ENCODE measurements around the gene NEGR1.
A peak's percentile ranks its signal among the peaks of the same experiment; 100 is the strongest.

The NEGR1 gene

GRCh38 chr1:72182859-72183258 is 99.5 kb downstream of the NEGR1 start:
- no peak for DNase-seq (ENCODE audit: low read depth)
- TF ChIP-seq, protein P1, sequence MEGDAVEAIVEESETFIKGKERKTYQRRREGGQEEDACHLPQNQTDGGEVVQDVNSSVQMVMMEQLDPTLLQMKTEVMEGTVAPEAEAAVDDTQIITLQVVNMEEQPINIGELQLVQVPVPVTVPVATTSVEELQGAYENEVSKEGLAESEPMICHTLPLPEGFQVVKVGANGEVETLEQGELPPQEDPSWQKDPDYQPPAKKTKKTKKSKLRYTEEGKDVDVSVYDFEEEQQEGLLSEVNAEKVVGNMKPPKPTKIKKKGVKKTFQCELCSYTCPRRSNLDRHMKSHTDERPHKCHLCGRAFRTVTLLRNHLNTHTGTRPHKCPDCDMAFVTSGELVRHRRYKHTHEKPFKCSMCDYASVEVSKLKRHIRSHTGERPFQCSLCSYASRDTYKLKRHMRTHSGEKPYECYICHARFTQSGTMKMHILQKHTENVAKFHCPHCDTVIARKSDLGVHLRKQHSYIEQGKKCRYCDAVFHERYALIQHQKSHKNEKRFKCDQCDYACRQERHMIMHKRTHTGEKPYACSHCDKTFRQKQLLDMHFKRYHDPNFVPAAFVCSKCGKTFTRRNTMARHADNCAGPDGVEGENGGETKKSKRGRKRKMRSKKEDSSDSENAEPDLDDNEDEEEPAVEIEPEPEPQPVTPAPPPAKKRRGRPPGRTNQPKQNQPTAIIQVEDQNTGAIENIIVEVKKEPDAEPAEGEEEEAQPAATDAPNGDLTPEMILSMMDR (IDR thresholded peaks at IDR 0.05; ENCODE audit: insufficient read depth, low read depth, low read length, missing control alignments): no peak
- no peak overlapping the region for H3K4me3 ChIP-seq (ENCODE audit: low read length)

DNA sequence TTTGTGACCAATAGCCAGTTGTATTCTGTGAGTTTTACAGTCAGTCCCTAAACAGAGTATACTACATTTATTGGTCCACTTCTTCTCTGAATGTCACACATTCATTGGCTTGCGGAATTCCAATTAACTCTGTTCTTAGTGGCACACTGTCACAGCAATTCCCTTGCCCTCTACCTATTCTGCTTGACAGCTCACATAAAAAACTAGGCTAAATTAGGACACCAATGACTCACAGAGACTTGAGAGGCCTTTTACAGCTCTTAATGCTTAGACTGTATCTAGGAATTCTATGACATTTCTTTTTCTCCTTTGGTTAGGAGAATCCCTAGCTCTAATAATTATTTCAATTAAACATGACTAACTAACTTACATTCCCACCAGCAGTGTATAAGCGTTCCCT is 104.1 kb downstream of the NEGR1 start:
- peak; percentile 27 for DNase-seq (ENCODE audit: low read depth)
- TF ChIP-seq, protein P1 (IDR thresholded peaks at IDR 0.05; ENCODE audit: insufficient read depth, low read depth, low read length, missing control alignments): no peak
- H3K4me3 ChIP-seq (ENCODE audit: low read length): no peak overlapping the region

DNA sequence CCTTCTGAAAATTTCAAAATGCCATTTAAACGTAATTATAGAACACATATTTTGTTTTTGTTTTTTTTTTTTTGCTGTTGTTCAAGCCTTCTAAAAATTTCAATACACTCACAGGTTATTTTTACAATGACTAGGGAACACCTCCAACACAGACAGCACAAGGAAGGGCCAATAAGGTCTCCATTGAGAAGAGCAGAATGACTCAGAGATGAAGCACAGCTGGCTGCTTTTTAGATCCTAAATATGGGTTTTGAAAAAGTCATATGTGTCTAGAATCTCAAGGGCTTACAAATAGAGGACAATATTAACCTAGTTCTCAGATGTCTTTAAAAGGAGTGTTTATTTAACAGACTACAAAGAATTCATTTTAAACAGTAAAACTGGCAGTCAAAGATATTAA is 104.6 kb downstream of the NEGR1 start:
- TF ChIP-seq, protein P1 (IDR thresholded peaks at IDR 0.05; ENCODE audit: insufficient read depth, low read depth, low read length, missing control alignments): no peak
- DNase-seq (ENCODE audit: low read depth): peak; percentile 4

GRCh38 chr1:72170246-72170645 is 112.1 kb downstream of the NEGR1 start:
- DNase-seq (ENCODE audit: low read depth): no peak
- no peak overlapping the region for H3K4me3 ChIP-seq (ENCODE audit: low read length)
- TF ChIP-seq, protein P1 (IDR thresholded peaks at IDR 0.05; ENCODE audit: insufficient read depth, low read depth, low read length, missing control alignments): no peak

More for the DNA sequence above, 104.6 kb downstream of the NEGR1 start:
- no peak overlapping the region for H3K4me3 ChIP-seq (ENCODE audit: low read length)

- TF ChIP-seq, protein P1 (IDR thresholded peaks at IDR 0.05; ENCODE audit: insufficient read depth, low read depth, low read length, missing control alignments): no peak
- no peak overlapping the region for H3K4me3 ChIP-seq (ENCODE audit: low read length)
- no peak for DNase-seq (ENCODE audit: low read depth)
Measured at GRCh38 chr1:72166426-72166825, 115.9 kb downstream of the NEGR1 start.

DNA sequence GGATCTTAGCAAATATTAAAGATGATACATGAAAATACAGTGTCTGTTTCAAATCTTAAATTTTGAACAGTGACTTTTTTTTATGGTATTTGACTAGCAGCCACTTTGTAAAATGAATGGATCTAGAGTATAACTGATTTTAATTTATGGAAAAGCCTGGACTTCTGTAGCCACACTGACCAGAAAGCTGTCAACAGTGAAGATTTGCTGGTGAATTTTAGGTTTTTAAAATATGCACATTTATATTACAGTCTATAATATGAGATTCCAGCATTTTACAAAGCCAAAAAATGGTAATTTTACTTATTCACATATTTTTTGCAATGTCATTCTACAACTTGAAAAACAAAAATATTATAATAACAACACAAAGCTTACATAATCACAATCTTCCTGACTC is 131.8 kb downstream of the NEGR1 start:
- TF ChIP-seq, protein P1 (IDR thresholded peaks at IDR 0.05; ENCODE audit: insufficient read depth, low read depth, low read length, missing control alignments): no peak
- H3K4me3 ChIP-seq (ENCODE audit: low read length): no peak overlapping the region
- DNase-seq (ENCODE audit: low read depth): no peak

DNA sequence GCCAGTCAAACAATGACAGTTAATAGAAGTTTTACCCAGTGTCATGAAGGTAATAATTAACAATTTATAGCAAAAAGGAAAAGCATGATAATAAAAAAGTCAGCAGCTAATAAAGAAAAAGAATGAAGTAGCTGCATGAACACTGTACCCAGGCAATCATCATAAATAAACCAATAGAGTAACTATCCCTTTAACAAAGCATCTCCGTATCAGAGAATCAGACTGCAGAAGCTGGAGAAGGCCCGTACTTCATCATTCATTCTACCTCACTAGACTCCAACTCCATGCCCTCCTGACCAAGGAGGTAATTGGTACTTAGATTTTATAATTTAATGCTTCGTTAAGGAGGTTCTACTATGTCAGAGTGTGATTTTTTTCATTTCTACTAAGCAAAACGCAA is 140.5 kb downstream of the NEGR1 start:
- no peak for DNase-seq (ENCODE audit: low read depth)
- H3K4me3 ChIP-seq (ENCODE audit: low read length): no peak overlapping the region
- TF ChIP-seq, protein P1 (IDR thresholded peaks at IDR 0.05; ENCODE audit: insufficient read depth, low read depth, low read length, missing control alignments): no peak
